HG02981 (cell line): Measurements from ENCODE around the gene INHBB.
A peak's percentile ranks its signal among the peaks of the same experiment; 100 is the strongest.
"Not testable (repeated sequence)": the region's sequence is repeated elsewhere in the genome, so short reads cannot be mapped to it uniquely, and the experiment has no call there.

ENCODE experiments used
- ATAC-seq: cut with Tn5 transposase; IDR thresholded peaks from one replicate; pipeline ENCODE4 v1.9.1; 2021; ENCODE audit warnings: mild to moderate bottlenecking, moderate library complexity; ENCODE audit not compliant: unreplicated experiment

Gene INHBB

GRCh38 chr2:120346026-120346666 is at the start of gene INHBB:
INHBB (plus strand) TSS chr2:120346136; CDS start chr2:120346189, 53 bp downstream.
- ATAC-seq = no peak

GRCh38 chr2:120298173-120298835 is 47.6 kb upstream of the INHBB start:
- no peak for ATAC-seq

- ATAC-seq = no peak
These were observed 46.9 kb upstream of the INHBB start for GRCh38 chr2:120299004-120299403.

GRCh38 chr2:120299561-120299960 is 46.4 kb upstream of the INHBB start:
- ATAC-seq = no peak

GRCh38 chr2:120300385-120300784 is 45.6 kb upstream of the INHBB start:
- no peak for ATAC-seq

- ATAC-seq = no peak
These were observed 44.7 kb upstream of the INHBB start for GRCh38 chr2:120301284-120301683.

GRCh38 chr2:120302301-120302700 is 43.6 kb upstream of the INHBB start:
- ATAC-seq = no peak

GRCh38 chr2:120303177-120303576 is 42.8 kb upstream of the INHBB start:
- no peak for ATAC-seq

- ATAC-seq = no peak
These were observed 40.6 kb upstream of the INHBB start for GRCh38 chr2:120305296-120305695.

- no peak for ATAC-seq
These were observed 39.9 kb upstream of the INHBB start for GRCh38 chr2:120305937-120306490.

GRCh38 chr2:120307482-120307881 is 38.5 kb upstream of the INHBB start:
- ATAC-seq = no peak

GRCh38 chr2:120308038-120308910 is 37.7 kb upstream of the INHBB start:
- ATAC-seq = peak; percentile 41

GRCh38 chr2:120310136-120310535 is 35.8 kb upstream of the INHBB start:
- no peak for ATAC-seq

GRCh38 chr2:120310841-120311240 is 35.1 kb upstream of the INHBB start:
- ATAC-seq = not testable (repeated sequence)

GRCh38 chr2:120312076-120312475 is 33.9 kb upstream of the INHBB start:
- ATAC-seq = no peak

GRCh38 chr2:120312860-120313694 is 32.9 kb upstream of the INHBB start:
- ATAC-seq = peak; percentile 33

- ATAC-seq = no peak
These were observed 32.0 kb upstream of the INHBB start for GRCh38 chr2:120313695-120314615.

- ATAC-seq = no peak
These were observed 31.1 kb upstream of the INHBB start for GRCh38 chr2:120314690-120315366.
